ENCODE data around the gene CCNL2. TPM values are rescaled to one million over a fixed set of nuclear protein-coding genes. Genes with fewer than 3 reads are reported as not detected.

CCNL2 gene
- total RNA-seq, 1 donor from 2014 or later, result 138 TPM

GRCh38 chr1:1345860-1346500 lies 53.2 kb downstream of the CCNL2 start:
- Mint-ChIP-seq H3K27me3 (ENCODE audit: insufficient read depth) (no peaks in the 10 kb centered on the region), H3K27ac (no peak overlapping the region), H3K36me3 (ENCODE audit: low read depth) (peaks cover 4% of the 10 kb centered on the region), H3K4me3 (no peak overlapping the region), H3K9me3 (no peaks in the 10 kb centered on the region), H3K4me1 (ENCODE audit: low read depth) (peaks cover 12% of the 10 kb centered on the region)
- intact Hi-C loops (cut with micrococcal nuclease), result no loop called here
- DNase-seq (ENCODE audit: low spot score), result no peak

- Mint-ChIP-seq H3K27ac (no peak overlapping the region), H3K27me3 (ENCODE audit: insufficient read depth) (no peaks in the 10 kb centered on the region), H3K4me1 (ENCODE audit: low read depth) (peaks cover 12% of the 10 kb centered on the region), H3K9me3 (no peaks in the 10 kb centered on the region), H3K36me3 (ENCODE audit: low read depth) (peaks cover 10% of the 10 kb centered on the region), H3K4me3 (no peak overlapping the region)
- intact Hi-C loops (cut with micrococcal nuclease), result no loop called here
- no peak for DNase-seq (ENCODE audit: low spot score)
Observed at GRCh38 chr1:1345384-1345783, 53.8 kb downstream of the CCNL2 start.

- peaks cover 10% of the 10 kb centered on the region for H3K36me3 Mint-ChIP-seq (ENCODE audit: low read depth)
- no peak for DNase-seq (ENCODE audit: low spot score)
- intact Hi-C loops (cut with micrococcal nuclease), result no loop called here
- no peak overlapping the region for H3K27ac Mint-ChIP-seq
- H3K4me1 Mint-ChIP-seq (ENCODE audit: low read depth), result peaks cover 12% of the 10 kb centered on the region
- H3K4me3 Mint-ChIP-seq, result no peak overlapping the region
- no peaks in the 10 kb centered on the region for H3K9me3 Mint-ChIP-seq
- H3K27me3 Mint-ChIP-seq (ENCODE audit: insufficient read depth), result no peaks in the 10 kb centered on the region
Observed at GRCh38 chr1:1344655-1345361, 54.3 kb downstream of the CCNL2 start.

- DNase-seq (ENCODE audit: low spot score), result no peak
- H3K4me3 Mint-ChIP-seq, result no peak overlapping the region
- no peaks in the 10 kb centered on the region for H3K27me3 Mint-ChIP-seq (ENCODE audit: insufficient read depth)
- H3K36me3 Mint-ChIP-seq (ENCODE audit: low read depth), result peaks cover 10% of the 10 kb centered on the region
- peaks cover 12% of the 10 kb centered on the region for H3K4me1 Mint-ChIP-seq (ENCODE audit: low read depth)
- intact Hi-C loops (cut with micrococcal nuclease), result no loop called here
- H3K9me3 Mint-ChIP-seq, result no peaks in the 10 kb centered on the region
- no peak overlapping the region for H3K27ac Mint-ChIP-seq
Observed at GRCh38 chr1:1343811-1344421, 55.2 kb downstream of the CCNL2 start.

- no peaks in the 10 kb centered on the region for H3K27me3 Mint-ChIP-seq (ENCODE audit: insufficient read depth)
Observed at GRCh38 chr1:1342584-1343115, 56.5 kb downstream of the CCNL2 start.

GRCh38 chr1:1342061-1342562 lies 57.0 kb downstream of the CCNL2 start:
- H3K4me1 Mint-ChIP-seq (ENCODE audit: low read depth), result peaks cover 7% of the 10 kb centered on the region
- no peak overlapping the region for H3K27ac Mint-ChIP-seq
- no peak for DNase-seq (ENCODE audit: low spot score)
- H3K9me3 Mint-ChIP-seq, result no peaks in the 10 kb centered on the region
- H3K4me3 Mint-ChIP-seq, result no peak overlapping the region
- H3K36me3 Mint-ChIP-seq (ENCODE audit: low read depth), result peaks cover 10% of the 10 kb centered on the region
- intact Hi-C loops (cut with micrococcal nuclease), result no loop called here
- no peaks in the 10 kb centered on the region for H3K27me3 Mint-ChIP-seq (ENCODE audit: insufficient read depth)

More at GRCh38 chr1:1342584-1343115, 56.5 kb downstream of the CCNL2 start:
- Mint-ChIP-seq H3K4me3 (no peak overlapping the region), H3K36me3 (ENCODE audit: low read depth) (peaks cover 10% of the 10 kb centered on the region), H3K27ac (no peak overlapping the region), H3K4me1 (ENCODE audit: low read depth) (peaks cover 12% of the 10 kb centered on the region), H3K9me3 (no peaks in the 10 kb centered on the region)
- intact Hi-C loops (cut with micrococcal nuclease), result no loop called here
- no peak for DNase-seq (ENCODE audit: low spot score)

- Mint-ChIP-seq H3K9me3 (no peaks in the 10 kb centered on the region), H3K27ac (no peak overlapping the region), H3K4me1 (ENCODE audit: low read depth) (peaks cover 1% of the 10 kb centered on the region), H3K27me3 (ENCODE audit: insufficient read depth) (no peaks in the 10 kb centered on the region), H3K4me3 (no peak overlapping the region), H3K36me3 (ENCODE audit: low read depth) (peaks cover 10% of the 10 kb centered on the region)
- intact Hi-C loops (cut with micrococcal nuclease), result no loop called here
- DNase-seq (ENCODE audit: low spot score), result no peak
Observed at GRCh38 chr1:1341549-1342021, 57.5 kb downstream of the CCNL2 start.

GRCh38 chr1:1340791-1341548 lies 58.2 kb downstream of the CCNL2 start:
- H3K36me3 Mint-ChIP-seq (ENCODE audit: low read depth), result peaks cover 10% of the 10 kb centered on the region
- H3K9me3 Mint-ChIP-seq, result no peaks in the 10 kb centered on the region
- H3K27me3 Mint-ChIP-seq (ENCODE audit: insufficient read depth), result no peaks in the 10 kb centered on the region
- intact Hi-C loops (cut with micrococcal nuclease), result no loop called here
- no peak overlapping the region for H3K4me3 Mint-ChIP-seq
- no peaks in the 10 kb centered on the region for H3K4me1 Mint-ChIP-seq (ENCODE audit: low read depth)
- no peak for DNase-seq (ENCODE audit: low spot score)
- H3K27ac Mint-ChIP-seq, result no peak overlapping the region

- intact Hi-C loops (cut with micrococcal nuclease), result no loop called here
- DNase-seq (ENCODE audit: low spot score), result no peak
Observed at GRCh38 chr1:1340185-1340584, 59.0 kb downstream of the CCNL2 start.

GRCh38 chr1:1338278-1338677 lies 60.9 kb downstream of the CCNL2 start:
- H3K36me3 Mint-ChIP-seq (ENCODE audit: low read depth), result peaks cover 10% of the 10 kb centered on the region
- no peak for DNase-seq (ENCODE audit: low spot score)
- no peaks in the 10 kb centered on the region for H3K4me1 Mint-ChIP-seq (ENCODE audit: low read depth)
- intact Hi-C loops (cut with micrococcal nuclease), result no loop called here
- H3K4me3 Mint-ChIP-seq, result no peak overlapping the region
- H3K9me3 Mint-ChIP-seq, result no peaks in the 10 kb centered on the region
- H3K27ac Mint-ChIP-seq, result no peak overlapping the region
- no peaks in the 10 kb centered on the region for H3K27me3 Mint-ChIP-seq (ENCODE audit: insufficient read depth)

More at GRCh38 chr1:1340185-1340584, 59.0 kb downstream of the CCNL2 start:
- no peak overlapping the region for H3K27ac Mint-ChIP-seq
- no peak overlapping the region for H3K4me3 Mint-ChIP-seq
- no peaks in the 10 kb centered on the region for H3K4me1 Mint-ChIP-seq (ENCODE audit: low read depth)
- H3K36me3 Mint-ChIP-seq (ENCODE audit: low read depth), result peaks cover 10% of the 10 kb centered on the region
- H3K9me3 Mint-ChIP-seq, result no peaks in the 10 kb centered on the region
- H3K27me3 Mint-ChIP-seq (ENCODE audit: insufficient read depth), result no peaks in the 10 kb centered on the region

GRCh38 chr1:1337793-1338147 lies 61.4 kb downstream of the CCNL2 start:
- H3K36me3 Mint-ChIP-seq (ENCODE audit: low read depth), result peaks cover 10% of the 10 kb centered on the region
- H3K4me3 Mint-ChIP-seq, result no peak overlapping the region
- intact Hi-C loops (cut with micrococcal nuclease), result no loop called here
- H3K27me3 Mint-ChIP-seq (ENCODE audit: insufficient read depth), result no peaks in the 10 kb centered on the region
- no peak for DNase-seq (ENCODE audit: low spot score)
- no peak overlapping the region for H3K27ac Mint-ChIP-seq
- H3K9me3 Mint-ChIP-seq, result no peaks in the 10 kb centered on the region
- no peaks in the 10 kb centered on the region for H3K4me1 Mint-ChIP-seq (ENCODE audit: low read depth)

GRCh38 chr1:1336931-1337792 lies 62.0 kb downstream of the CCNL2 start:
- Mint-ChIP-seq H3K4me1 (ENCODE audit: low read depth) (no peaks in the 10 kb centered on the region), H3K9me3 (no peaks in the 10 kb centered on the region), H3K4me3 (no peak overlapping the region), H3K27me3 (ENCODE audit: insufficient read depth) (no peaks in the 10 kb centered on the region), H3K27ac (no peak overlapping the region), H3K36me3 (ENCODE audit: low read depth) (peaks cover 10% of the 10 kb centered on the region)
- no peak for DNase-seq (ENCODE audit: low spot score)
- intact Hi-C loops (cut with micrococcal nuclease), result no loop called here
